Stimulated activated naive CD8-positive, alpha-beta T cell treated with anti-CD3 and anti-CD28 coated beads, Interleukin-15, amount 100 ng/mL, for 72 hours (primary cell): ENCODE results near the gene EMP2.

ENCODE experiments used
- ATAC-seq: fragments of 150-1000 bp; cut with Tn5 transposase; 2 replicates; pipeline ENCODE4 v1.10.0; 2021; ENCODE audit warnings: mild to moderate bottlenecking, moderate library complexity
- DNase-seq, 2 donors: peaks; one replicate each; pipeline ENCODE4 v3.0.0; 2021 to 2022
- H3K27ac Mint-ChIP-seq, 2 donors: one replicate each; pipeline ENCODE4 v1.8.0; 2022; ENCODE audit warnings: mild to moderate bottlenecking in 2 of 2, mixed read lengths in 2 of 2, moderate library complexity in 2 of 2
- H3K27me3 Mint-ChIP-seq: one replicate; pipeline ENCODE4 v1.8.0; 2022; ENCODE audit warnings: mixed read lengths
- H3K4me1 Mint-ChIP-seq: one replicate; pipeline ENCODE4 v1.8.0; 2022; ENCODE audit warnings: mild to moderate bottlenecking, mixed read lengths
- H3K4me3 Mint-ChIP-seq, 2 donors: one replicate each; pipeline ENCODE4 v1.8.0; 2022; ENCODE audit warnings: mild to moderate bottlenecking in 2 of 2, mixed read lengths in 2 of 2, moderate library complexity in 1 of 2
- H3K9me3 Mint-ChIP-seq, 2 donors: one replicate each; pipeline ENCODE4 v1.8.0; 2022; ENCODE audit warnings: mixed read lengths in 2 of 2

The EMP2 gene

GRCh38 chr16:10597187-10597601 is 16.8 kb upstream of the EMP2 start:
- peak overlapping the region in 1 of 2 donors; percentile 5 for H3K27ac Mint-ChIP-seq
- H3K27me3 Mint-ChIP-seq: peaks cover 10% of the 10 kb centered on the region

DNA sequence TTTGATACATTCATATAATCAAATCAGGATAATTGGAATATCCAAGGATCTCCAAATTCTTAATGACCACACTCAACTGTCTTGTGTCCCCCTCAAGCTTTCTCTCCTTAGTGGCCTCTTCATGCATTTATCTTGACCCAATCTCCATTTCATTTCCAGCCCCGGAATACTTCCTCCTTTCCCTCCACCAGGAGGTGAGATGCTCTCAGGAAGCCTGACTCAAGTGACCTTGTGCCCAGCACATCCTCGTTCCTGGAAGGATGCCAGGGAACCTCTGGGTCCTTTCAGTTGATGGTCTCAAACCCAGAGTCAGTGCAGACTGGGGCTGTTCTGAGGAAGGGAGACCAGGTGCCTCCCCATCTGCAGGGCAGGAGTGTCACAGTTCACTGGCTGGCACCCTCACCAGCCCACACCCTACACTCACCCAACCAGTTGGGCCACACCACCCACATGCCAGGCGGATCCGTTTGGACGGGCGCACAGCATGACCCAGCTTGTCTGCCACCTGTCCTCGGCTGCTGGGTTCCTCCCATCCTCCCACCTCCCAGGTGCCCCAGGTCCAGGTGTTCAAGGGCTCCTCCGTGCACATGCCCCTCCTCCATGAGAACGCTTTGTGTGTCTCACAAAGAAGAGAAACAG is 14.0 kb upstream of the EMP2 start:
- no peak for DNase-seq
- peaks cover 10% of the 10 kb centered on the region for H3K27me3 Mint-ChIP-seq
- H3K4me1 Mint-ChIP-seq: no peaks in the 10 kb centered on the region
- ATAC-seq: no peak
- no peak overlapping the region for H3K27ac Mint-ChIP-seq
- no peak overlapping the region for H3K4me3 Mint-ChIP-seq
- no peaks in the 10 kb centered on the region for H3K9me3 Mint-ChIP-seq

More at GRCh38 chr16:10597187-10597601, 16.8 kb upstream of the EMP2 start:
- no peaks in the 10 kb centered on the region for H3K4me1 Mint-ChIP-seq
- no peaks in the 10 kb centered on the region for H3K9me3 Mint-ChIP-seq
- no peak overlapping the region for H3K4me3 Mint-ChIP-seq
- DNase-seq (no peak), ATAC-seq (peak; percentile 35)

DNA sequence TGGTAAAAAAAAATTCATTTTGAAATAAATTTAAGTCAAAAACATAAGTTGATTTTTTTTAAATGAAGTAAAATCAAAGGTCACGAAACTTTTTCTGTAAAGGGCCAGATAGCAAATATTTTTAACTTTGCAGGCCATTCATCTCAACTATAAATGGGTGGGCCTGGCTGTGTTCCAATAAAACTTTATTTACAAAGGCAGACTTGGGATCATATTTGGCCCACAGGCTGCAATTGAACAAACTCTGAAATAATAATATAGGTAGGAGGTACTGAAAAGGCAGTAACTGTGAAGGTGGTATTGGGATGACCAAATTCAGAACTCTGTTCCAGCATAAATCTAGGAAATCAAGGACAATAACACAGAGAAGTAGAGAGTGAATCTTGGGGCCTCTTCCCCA is 12.2 kb upstream of the EMP2 start:
- Mint-ChIP-seq H3K27me3 (peaks cover 17% of the 10 kb centered on the region), H3K4me3 (no peak overlapping the region), H3K4me1 (no peaks in the 10 kb centered on the region), H3K27ac (no peak overlapping the region), H3K9me3 (no peaks in the 10 kb centered on the region)
- ATAC-seq: no peak
- DNase-seq: no peak

DNA sequence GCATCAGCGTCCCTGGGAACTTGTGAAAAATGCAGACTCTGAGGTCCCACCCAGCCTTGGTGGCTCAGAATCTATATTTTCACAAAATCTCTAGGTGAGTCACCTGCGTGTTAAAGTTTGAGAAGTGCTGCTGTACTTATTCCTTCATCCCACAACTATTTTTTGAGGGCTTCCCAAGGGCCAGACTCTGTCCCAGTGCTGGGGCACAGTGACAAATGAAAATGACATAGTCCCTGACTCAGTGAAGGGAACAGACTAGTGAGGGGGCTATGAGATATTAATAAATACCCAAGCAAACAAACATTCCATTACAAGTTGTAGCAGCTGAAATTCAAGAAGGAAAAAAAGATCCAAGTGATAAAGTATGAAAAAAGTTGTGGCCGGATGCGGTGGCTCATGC is 9.9 kb upstream of the EMP2 start:
- H3K27me3 Mint-ChIP-seq: peaks cover 21% of the 10 kb centered on the region
- no peaks in the 10 kb centered on the region for H3K4me1 Mint-ChIP-seq
- no peak overlapping the region for H3K4me3 Mint-ChIP-seq
- no peak for ATAC-seq
- no peaks in the 10 kb centered on the region for H3K9me3 Mint-ChIP-seq
- H3K27ac Mint-ChIP-seq: no peak overlapping the region
- DNase-seq: no peak

DNA sequence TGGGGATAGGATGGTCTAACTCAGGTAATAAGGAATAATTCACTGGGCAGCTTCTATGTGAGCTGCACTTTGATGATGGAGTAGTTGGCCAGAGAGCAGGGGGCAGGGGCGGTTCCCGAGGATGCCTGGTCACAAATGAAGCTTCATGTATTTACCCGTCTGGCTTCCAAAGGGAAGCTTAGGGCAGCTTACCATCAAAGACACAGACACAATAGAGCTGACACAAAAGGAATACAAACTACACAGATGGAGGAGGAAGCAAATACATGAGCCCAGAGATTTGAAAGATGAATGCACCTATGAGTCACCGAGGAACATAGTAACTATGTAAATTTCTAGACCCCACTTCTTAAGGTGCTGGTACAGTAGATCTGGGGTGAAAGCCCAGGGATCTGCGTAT is 8.7 kb upstream of the EMP2 start:
- Mint-ChIP-seq H3K4me1 (no peaks in the 10 kb centered on the region), H3K4me3 (no peak overlapping the region), H3K27me3 (peaks cover 28% of the 10 kb centered on the region), H3K9me3 (no peaks in the 10 kb centered on the region), H3K27ac (no peak overlapping the region)
- DNase-seq (no peak), ATAC-seq (no peak)

DNA sequence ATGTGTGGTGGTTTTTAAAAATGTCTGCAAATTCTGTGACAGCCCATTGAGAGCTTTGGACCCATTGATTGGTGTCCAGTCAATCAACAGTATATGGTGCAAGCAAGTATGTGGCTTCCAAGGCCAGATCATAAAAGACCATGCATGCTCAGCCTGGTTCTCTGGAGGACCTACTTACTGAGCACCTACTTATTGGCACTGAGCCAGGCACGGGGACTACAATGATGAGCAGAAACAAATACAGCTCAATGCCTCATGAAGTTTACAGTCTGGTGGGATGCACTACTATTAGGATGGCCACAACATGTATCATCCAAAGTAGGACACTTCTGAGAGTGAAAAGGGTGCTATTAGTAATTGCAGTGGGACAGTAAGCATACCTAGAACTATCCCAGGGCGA is 7.2 kb upstream of the EMP2 start:
- no peak overlapping the region for H3K4me3 Mint-ChIP-seq
- ATAC-seq: no peak
- no peaks in the 10 kb centered on the region for H3K4me1 Mint-ChIP-seq
- DNase-seq: no peak
- H3K9me3 Mint-ChIP-seq: no peaks in the 10 kb centered on the region
- no peak overlapping the region for H3K27ac Mint-ChIP-seq
- peaks cover 42% of the 10 kb centered on the region for H3K27me3 Mint-ChIP-seq

DNA sequence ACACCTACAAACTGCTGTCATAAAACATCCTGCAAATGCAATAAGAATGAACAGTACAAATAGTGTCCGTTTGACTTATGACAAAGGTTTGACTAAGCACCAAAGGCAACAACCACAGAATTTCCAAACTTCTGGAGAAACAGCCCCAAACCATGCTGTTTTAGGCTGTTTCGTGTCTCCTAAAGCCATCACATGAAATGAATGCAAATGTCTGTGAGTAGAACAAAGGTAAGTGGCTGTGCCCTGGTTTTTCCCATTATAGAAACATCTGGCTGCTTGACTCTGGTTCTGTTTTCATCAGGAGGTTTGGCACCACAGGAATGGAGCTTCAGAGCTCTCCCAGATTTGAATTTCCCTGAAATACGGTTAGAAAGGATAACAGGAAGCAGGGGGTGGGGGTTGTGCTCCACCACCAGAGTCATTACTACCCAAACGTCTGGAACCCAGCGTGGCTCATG is 4.6 kb upstream of the EMP2 start:
- Mint-ChIP-seq H3K4me3 (no peak overlapping the region), H3K9me3 (no peaks in the 10 kb centered on the region), H3K27ac (no peak overlapping the region), H3K27me3 (peaks cover 65% of the 10 kb centered on the region), H3K4me1 (peaks cover 5% of the 10 kb centered on the region)
- no peak for ATAC-seq
- DNase-seq: no peak

GRCh38 chr16:10583269-10583668 is 2.9 kb upstream of the EMP2 start:
- no peaks in the 10 kb centered on the region for H3K9me3 Mint-ChIP-seq
- no peak overlapping the region for H3K4me3 Mint-ChIP-seq
- H3K4me1 Mint-ChIP-seq: peaks cover 5% of the 10 kb centered on the region
- peaks cover 82% of the 10 kb centered on the region for H3K27me3 Mint-ChIP-seq
- no peak overlapping the region for H3K27ac Mint-ChIP-seq
- no peak for DNase-seq
- no peak for ATAC-seq

- no peak for DNase-seq
Observed at GRCh38 chr16:10581507-10581906, 1.1 kb upstream of the EMP2 start.

GRCh38 chr16:10580883-10581247 is 467 bp upstream of the EMP2 start:
- H3K27me3 Mint-ChIP-seq: peaks cover 79% of the 10 kb centered on the region
- H3K4me3 Mint-ChIP-seq: peak overlapping the region; percentile 46 to 54
- no peak for DNase-seq
- no peaks in the 10 kb centered on the region for H3K9me3 Mint-ChIP-seq
- peaks cover 5% of the 10 kb centered on the region for H3K4me1 Mint-ChIP-seq
- no peak for ATAC-seq
- H3K27ac Mint-ChIP-seq: no peak overlapping the region

More at GRCh38 chr16:10581507-10581906, 1.1 kb upstream of the EMP2 start:
- Mint-ChIP-seq H3K27me3 (peaks cover 85% of the 10 kb centered on the region), H3K27ac (no peak overlapping the region), H3K4me3 (peak overlapping the region in 1 of 2 donors; percentile 0), H3K4me1 (peaks cover 5% of the 10 kb centered on the region), H3K9me3 (no peaks in the 10 kb centered on the region)
- ATAC-seq: no peak

DNA sequence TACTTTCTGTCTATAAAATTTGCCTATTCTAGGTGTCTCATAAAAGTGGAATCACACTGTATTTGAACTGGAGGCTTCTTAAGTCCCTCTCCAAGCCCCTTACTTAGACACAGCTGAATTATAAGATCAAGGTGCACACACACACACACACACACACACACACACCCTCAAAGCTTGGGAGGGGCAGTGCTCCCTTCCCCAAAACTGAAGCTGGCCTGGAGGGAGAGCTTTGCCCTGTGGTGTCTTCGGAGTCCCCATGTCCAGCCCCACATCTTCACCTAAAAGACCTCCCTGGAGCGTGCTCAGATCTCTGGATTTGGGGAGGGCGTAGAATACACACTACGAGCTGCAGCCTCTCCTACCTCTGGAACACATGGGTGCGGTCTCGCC is 828 bp downstream of the EMP2 start:
- no peak for DNase-seq
- Mint-ChIP-seq H3K27me3 (peaks cover 72% of the 10 kb centered on the region), H3K9me3 (no peaks in the 10 kb centered on the region), H3K4me3 (no peak overlapping the region), H3K27ac (no peak overlapping the region), H3K4me1 (peaks cover 5% of the 10 kb centered on the region)
- ATAC-seq: no peak

- ATAC-seq: no peak
- Mint-ChIP-seq H3K27ac (no peak overlapping the region), H3K9me3 (no peaks in the 10 kb centered on the region), H3K4me3 (no peak overlapping the region), H3K27me3 (peaks cover 65% of the 10 kb centered on the region), H3K4me1 (peaks cover 5% of the 10 kb centered on the region)
- DNase-seq: no peak
Observed at GRCh38 chr16:10578474-10579316, 1.7 kb downstream of the EMP2 start.

GRCh38 chr16:10577305-10578202 is 2.8 kb downstream of the EMP2 start:
- Mint-ChIP-seq H3K27me3 (peaks cover 54% of the 10 kb centered on the region), H3K27ac (peak overlapping the region in 1 of 2 donors; percentile 81)
- DNase-seq: no peak

GRCh38 chr16:10576390-10577304 is 3.8 kb downstream of the EMP2 start:
- H3K9me3 Mint-ChIP-seq: no peaks in the 10 kb centered on the region
- ATAC-seq: no peak
- DNase-seq: no peak
- H3K27ac Mint-ChIP-seq: no peak overlapping the region
- H3K27me3 Mint-ChIP-seq: peaks cover 45% of the 10 kb centered on the region
- H3K4me1 Mint-ChIP-seq: peaks cover 5% of the 10 kb centered on the region
- no peak overlapping the region for H3K4me3 Mint-ChIP-seq

More at GRCh38 chr16:10577305-10578202, 2.8 kb downstream of the EMP2 start:
- ATAC-seq: no peak
- no peak overlapping the region for H3K4me3 Mint-ChIP-seq
- H3K4me1 Mint-ChIP-seq: peaks cover 5% of the 10 kb centered on the region
- no peaks in the 10 kb centered on the region for H3K9me3 Mint-ChIP-seq
